T-helper 1 cell treated with Interleukin-12 subunit alpha and Interleukin-12 subunit beta and Interleukin-4 antibody, amounts not matched to agents 30 μg/mL and 1 μg/mL, for 36 hours (primary cell): ENCODE results near the gene ACTA2.

Source experiments
- H3K27ac Mint-ChIP-seq: one replicate; pipeline ENCODE4 v1.8.0; 2021; ENCODE audit warnings: mild to moderate bottlenecking, mixed read lengths
- H3K27me3 Mint-ChIP-seq: one replicate; pipeline ENCODE4 v1.8.0; 2021; ENCODE audit warnings: low read depth, mixed read lengths
- H3K36me3 Mint-ChIP-seq: one replicate; pipeline ENCODE4 v1.8.0; 2021; ENCODE audit warnings: low read depth, mixed read lengths
- H3K4me1 Mint-ChIP-seq: one replicate; pipeline ENCODE4 v1.8.0; 2021; ENCODE audit warnings: low read depth, mixed read lengths
- H3K4me3 Mint-ChIP-seq: one replicate; pipeline ENCODE4 v1.8.0; 2021; ENCODE audit warnings: mild to moderate bottlenecking, moderate library complexity, mixed read lengths
- H3K9me3 Mint-ChIP-seq: one replicate; pipeline ENCODE4 v1.8.0; 2021; ENCODE audit warnings: mixed read lengths

ACTA2 gene

GRCh38 chr10:88892222-88892967, 60.2 kb downstream of the ACTA2 start:
- Mint-ChIP-seq H3K9me3 (no peaks in the 10 kb centered on the region), H3K36me3 (peaks cover 27% of the 10 kb centered on the region)

GRCh38 chr10:88890681-88891381, 61.7 kb downstream of the ACTA2 start:
- peaks cover 39% of the 10 kb centered on the region for H3K4me1 Mint-ChIP-seq
- no peak overlapping the region for H3K27ac Mint-ChIP-seq
- H3K36me3 Mint-ChIP-seq, result peaks cover 21% of the 10 kb centered on the region
- H3K4me3 Mint-ChIP-seq, result no peak overlapping the region
- H3K9me3 Mint-ChIP-seq, result no peaks in the 10 kb centered on the region
- H3K27me3 Mint-ChIP-seq, result no peaks in the 10 kb centered on the region

More at GRCh38 chr10:88892222-88892967, 60.2 kb downstream of the ACTA2 start:
- Mint-ChIP-seq H3K27ac (no peak overlapping the region), H3K4me3 (no peak overlapping the region), H3K27me3 (no peaks in the 10 kb centered on the region), H3K4me1 (peaks cover 49% of the 10 kb centered on the region)

- H3K4me1 Mint-ChIP-seq, result peaks cover 43% of the 10 kb centered on the region
- peaks cover 28% of the 10 kb centered on the region for H3K36me3 Mint-ChIP-seq
- no peak overlapping the region for H3K4me3 Mint-ChIP-seq
- H3K9me3 Mint-ChIP-seq, result no peaks in the 10 kb centered on the region
- no peak overlapping the region for H3K27ac Mint-ChIP-seq
- H3K27me3 Mint-ChIP-seq, result no peaks in the 10 kb centered on the region
These were observed 62.8 kb downstream of the ACTA2 start for GRCh38 chr10:88889559-88890337.

DNA sequence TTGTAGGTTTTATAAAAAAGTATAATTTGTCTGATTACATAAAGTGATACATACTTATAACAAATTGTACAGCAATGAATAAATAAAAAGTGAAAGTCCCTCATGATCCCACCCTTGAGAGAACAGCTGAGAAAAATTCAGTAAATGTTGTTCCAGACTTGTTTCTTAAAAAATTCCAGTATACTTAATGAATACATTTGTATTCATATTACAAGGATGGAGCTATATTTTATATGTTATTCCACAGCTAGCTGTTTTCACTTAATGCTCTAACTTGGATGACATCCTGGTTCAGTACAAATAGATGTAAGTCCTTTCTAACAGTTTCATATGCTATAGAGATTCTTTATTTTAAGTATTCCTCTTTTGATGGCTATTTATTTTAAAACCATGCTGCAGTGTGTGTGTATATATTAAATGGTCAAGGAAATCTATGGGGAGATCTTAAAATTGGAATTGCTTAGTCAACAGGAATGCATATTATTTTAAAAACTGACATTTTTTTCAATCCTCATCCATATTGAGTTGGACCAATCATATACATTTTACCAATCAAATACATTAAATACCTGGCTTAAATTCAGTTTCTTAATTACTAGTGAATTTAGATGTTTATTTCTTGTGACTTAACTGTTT, 63.6 kb downstream of the ACTA2 start:
- Mint-ChIP-seq H3K4me3 (no peak overlapping the region), H3K9me3 (no peaks in the 10 kb centered on the region), H3K27ac (no peak overlapping the region), H3K27me3 (no peaks in the 10 kb centered on the region), H3K4me1 (peaks cover 45% of the 10 kb centered on the region), H3K36me3 (peaks cover 27% of the 10 kb centered on the region)

DNA sequence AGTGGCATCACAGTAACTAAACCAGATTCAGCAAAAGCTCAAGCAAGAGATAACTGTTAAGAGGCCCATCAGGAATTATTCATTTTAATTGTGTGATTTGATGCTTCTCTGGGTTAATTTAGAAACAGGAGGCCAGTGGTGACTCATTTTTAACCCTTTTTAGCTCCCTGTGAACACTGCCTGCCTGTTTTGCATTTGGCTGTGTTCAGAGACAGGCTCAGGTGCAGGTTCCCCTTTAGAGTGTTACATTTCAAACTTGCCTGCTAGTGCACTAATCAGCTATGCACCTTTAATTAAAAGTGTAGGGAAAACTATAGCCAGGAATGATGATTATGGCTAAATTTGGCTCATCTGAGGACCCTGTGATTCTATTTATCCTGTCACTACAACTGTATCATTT, 66.0 kb downstream of the ACTA2 start:
- Mint-ChIP-seq H3K4me3 (no peak overlapping the region), H3K36me3 (peaks cover 48% of the 10 kb centered on the region), H3K9me3 (no peaks in the 10 kb centered on the region), H3K27me3 (no peaks in the 10 kb centered on the region), H3K27ac (no peak overlapping the region), H3K4me1 (peaks cover 61% of the 10 kb centered on the region)
